GM12891 (cell line): ENCODE data around the gene FAM169A.

Experiments
- PAX5 ChIP-seq: IDR thresholded peaks from 2 replicates; pipeline ENCODE4 v1.6.1; 2011; ENCODE audit warnings: low read length, moderate library complexity, mild to moderate bottlenecking; ENCODE audit not compliant: insufficient read depth, severe bottlenecking
- POLR2A ChIP-seq: IDR thresholded peaks from 2 replicates; pipeline ENCODE4 v1.6.1; 2011; ENCODE audit warnings: low read depth, low read length, control low read depth
- POLR2AphosphoS5 ChIP-seq: IDR thresholded peaks from 2 replicates; pipeline ENCODE4 v1.6.1; 2011; ENCODE audit warnings: low read depth, low read length, control low read depth
- POU2F2 ChIP-seq: IDR thresholded peaks from 2 replicates; pipeline ENCODE4 v1.6.1; 2011; ENCODE audit warnings: low read depth, mild to moderate bottlenecking, control low read depth, low read length, moderate library complexity
- TAF1 ChIP-seq: IDR thresholded peaks from 2 replicates; pipeline ENCODE4 v1.6.1; 2011; ENCODE audit warnings: low read depth, low read length, control low read depth

DNA sequence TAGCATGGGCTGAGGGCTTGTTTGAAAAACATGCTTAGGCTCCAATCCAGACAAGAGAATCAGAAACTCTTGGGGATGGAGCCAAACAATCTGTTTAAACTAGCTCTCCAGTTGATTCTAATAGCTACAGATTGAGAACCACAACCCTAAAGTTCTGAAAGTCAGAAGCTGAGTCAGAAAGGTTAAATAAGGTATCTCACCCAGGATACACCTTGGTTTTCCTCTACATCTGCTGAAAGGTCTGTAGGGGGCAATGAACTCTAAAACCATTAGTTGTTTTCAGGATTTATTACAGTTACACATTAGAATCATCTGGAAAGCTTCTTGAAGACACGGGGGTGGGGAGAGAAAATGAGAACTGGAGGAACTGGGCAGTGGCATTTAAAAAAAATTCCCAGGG, 104.9 kb downstream of the FAM169A start:
- TF ChIP-seq PAX5 (no peak), POLR2A (no peak), POU2F2 (no peak), POLR2AphosphoS5 (no peak), TAF1 (no peak)
